Inflammatory macrophage (primary cell): ENCODE measurements around the gene TBC1D14.

ENCODE experiments used
- DNase-seq, 2 donors: peaks; one replicate each; pipeline ENCODE4 v3.0.0-alpha.2; 2020 to 2022

TBC1D14 gene

GRCh38 chr4:6932475-6932874 is 22.8 kb downstream of the TBC1D14 start:
- no peak for DNase-seq

- no peak for DNase-seq
Observed at GRCh38 chr4:6932918-6933317, 23.3 kb downstream of the TBC1D14 start.

DNA sequence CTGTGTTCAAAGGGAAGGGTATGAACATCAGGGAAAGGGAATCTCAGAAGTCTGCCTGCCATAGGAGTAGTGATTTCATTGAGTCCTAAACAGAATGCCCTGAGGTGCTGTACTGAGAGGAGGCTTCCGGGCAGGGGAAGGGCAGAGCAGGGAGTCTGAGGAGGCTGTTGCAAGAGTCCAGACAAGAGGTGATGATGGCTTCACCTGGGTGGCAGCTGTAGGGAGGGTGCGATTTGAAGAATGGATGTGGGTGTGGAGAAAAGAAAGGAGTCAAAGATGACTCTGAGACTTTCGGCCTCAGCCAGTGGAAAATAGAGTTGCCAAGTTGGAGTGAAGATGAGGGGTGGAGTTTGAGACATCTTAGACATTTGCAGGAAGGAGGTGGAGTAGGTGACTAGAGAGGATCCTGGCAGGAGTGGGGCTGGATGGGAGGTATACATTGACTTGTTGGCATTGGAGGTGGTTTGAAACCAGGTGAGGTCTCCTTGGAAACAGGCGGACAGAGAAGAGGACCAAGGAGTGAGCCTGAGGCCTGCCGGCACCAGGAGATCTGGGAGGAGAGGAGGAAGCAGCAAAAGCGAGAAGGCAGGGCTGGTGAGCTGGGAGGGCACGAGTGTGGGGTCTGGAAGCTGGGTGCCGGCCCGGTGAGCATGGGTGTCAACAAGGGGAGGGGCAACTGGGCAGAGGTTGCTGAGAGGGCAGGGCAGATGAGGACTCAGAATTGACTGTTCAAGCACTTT is 24.2 kb downstream of the TBC1D14 start:
- no peak for DNase-seq

DNA sequence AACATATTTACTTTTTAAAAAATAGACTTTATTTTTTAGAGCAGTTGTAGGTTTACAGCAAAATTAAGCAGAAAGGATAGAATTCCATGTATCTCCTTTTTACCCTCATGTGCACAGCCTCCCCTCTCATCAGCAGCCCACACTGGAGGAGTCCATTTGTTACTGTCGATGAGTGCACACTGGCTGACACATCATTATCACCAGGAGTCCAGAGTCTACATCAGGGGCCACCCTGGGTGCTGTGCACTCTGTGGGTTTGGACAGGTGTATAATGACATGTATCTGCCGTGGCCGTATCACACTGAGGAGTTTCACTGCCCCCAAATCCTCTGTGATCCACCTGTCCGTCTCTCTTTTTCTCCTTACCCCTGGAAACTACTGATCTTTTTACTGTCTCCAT is 26.3 kb downstream of the TBC1D14 start:
- DNase-seq = no peak

DNA sequence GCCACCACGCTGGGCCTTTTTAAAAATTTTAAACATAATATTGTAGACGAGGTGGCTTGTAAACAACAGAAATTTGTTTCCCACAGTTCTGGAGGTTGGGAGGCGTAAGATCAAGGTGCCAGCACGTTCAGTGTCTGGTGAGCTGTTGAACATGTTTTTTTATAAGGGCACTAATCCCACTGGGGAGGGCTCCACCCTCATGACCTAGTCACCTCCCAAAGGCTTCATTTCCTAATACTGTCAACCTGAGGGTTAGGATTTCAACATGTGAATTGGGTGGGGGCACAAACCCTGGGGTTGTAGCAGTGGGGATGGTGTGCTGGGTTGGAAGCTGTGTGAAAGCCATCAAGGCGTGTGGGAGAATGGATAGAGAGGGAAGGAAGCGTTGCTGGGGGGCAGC is 27.6 kb downstream of the TBC1D14 start:
- DNase-seq = no peak

DNA sequence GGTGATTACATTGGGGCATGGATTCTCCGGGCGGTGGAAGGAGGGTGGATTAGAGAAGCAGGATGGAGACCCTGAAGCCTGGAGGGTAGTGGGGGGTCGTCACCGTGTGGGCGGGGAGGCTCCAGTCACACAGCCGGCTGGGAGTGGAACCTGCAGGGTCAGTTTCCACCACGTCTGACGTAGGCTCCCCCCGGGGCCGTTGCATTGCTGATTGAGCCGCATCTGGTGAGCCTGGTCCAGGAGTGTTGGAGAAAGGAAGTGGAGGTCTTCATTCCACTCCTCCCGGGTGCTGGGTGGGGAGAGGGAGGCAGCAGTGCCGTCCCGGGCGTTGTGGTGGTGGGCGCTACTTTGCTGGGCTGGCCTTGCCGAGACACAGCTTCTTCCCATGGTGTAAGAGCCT is 28.1 kb downstream of the TBC1D14 start:
- DNase-seq = no peak

- peak; percentile 78 to 86 for DNase-seq
Observed at GRCh38 chr4:6938237-6938636, 28.6 kb downstream of the TBC1D14 start.

DNA sequence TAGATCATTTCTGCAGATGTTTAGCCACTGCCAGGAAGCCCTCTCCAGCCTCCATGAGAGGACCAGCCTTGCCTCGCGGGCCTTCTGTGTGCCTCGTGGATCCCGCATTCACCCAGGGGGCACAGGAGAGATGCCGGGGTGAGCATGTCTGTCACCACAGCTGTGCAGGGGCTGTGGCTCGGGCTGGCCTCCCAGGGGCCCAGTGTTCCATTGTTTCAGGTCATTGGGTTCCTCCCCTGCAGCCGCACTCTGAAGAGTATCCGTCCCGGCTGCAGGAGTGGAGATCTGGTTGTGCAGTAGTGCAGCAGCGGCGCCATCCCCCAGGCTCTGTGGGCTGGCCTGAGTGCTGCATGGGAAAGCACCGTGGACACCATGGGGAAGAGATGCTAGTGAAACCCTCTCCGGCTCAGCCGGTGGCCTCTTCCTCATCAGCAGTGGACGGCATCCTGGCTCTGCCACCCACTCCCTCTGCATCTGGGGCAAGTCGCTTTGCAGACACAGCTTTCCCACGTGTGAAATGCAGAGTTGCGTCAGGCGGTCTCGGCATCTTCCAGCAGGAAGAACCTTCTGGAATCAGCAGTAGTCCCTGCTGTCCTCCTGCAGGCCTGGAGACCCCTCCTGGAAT is 29.1 kb downstream of the TBC1D14 start:
- peak; percentile 81 to 95 for DNase-seq

DNA sequence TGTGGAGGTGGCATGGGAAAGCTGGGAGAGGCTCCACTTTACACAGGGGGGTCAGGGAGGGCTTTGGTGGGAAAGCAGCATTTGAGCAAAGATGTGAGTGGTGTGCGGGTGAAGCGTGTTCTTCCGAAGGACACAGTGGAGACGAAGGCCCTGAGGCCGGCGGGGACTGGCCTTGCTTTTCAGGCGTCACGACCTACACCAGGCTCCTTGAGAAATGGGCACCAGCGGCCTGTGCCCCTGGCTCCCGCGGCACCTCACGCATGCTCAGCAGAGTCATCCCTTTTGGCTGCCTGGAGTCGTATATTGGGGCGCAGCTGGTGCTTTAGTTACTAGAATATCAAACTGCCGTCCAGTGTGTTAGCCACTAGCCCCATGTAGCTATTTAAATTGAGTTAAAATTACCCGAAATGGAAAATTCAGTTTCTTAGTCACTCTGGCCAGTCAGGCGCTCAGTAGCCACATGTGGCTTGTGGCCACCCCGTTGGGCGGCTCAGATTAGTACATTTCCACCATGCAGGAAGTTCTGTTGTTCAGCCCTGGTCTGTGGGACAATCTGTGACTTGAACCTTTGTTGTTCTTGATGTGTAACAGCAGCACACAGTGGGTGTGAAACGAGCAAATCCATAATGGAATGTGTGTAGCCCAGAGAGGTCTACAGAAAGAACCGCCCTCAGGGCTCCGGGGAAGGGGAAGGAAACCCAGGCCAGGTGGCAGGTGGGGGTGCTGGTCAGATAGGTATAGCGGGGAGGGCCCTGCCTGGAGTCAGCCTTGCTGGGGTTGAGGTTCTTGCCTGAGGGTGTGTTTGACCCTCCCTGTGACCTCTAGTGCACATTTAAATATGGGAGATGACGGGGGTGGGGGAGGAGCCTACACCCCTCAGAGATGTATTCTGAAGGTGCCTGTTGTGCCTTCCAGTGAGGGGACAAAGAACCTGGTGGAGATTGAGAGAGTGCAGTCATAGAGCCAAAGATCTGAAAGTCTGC is 30.4 kb downstream of the TBC1D14 start:
- peak; percentile 70 to 85 for DNase-seq

- DNase-seq = no peak
Observed at GRCh38 chr4:6940744-6941137, 31.1 kb downstream of the TBC1D14 start.

- peak in 1 of 2 donors; percentile 57 for DNase-seq
Observed at GRCh38 chr4:6941796-6942195, 32.2 kb downstream of the TBC1D14 start.

DNA sequence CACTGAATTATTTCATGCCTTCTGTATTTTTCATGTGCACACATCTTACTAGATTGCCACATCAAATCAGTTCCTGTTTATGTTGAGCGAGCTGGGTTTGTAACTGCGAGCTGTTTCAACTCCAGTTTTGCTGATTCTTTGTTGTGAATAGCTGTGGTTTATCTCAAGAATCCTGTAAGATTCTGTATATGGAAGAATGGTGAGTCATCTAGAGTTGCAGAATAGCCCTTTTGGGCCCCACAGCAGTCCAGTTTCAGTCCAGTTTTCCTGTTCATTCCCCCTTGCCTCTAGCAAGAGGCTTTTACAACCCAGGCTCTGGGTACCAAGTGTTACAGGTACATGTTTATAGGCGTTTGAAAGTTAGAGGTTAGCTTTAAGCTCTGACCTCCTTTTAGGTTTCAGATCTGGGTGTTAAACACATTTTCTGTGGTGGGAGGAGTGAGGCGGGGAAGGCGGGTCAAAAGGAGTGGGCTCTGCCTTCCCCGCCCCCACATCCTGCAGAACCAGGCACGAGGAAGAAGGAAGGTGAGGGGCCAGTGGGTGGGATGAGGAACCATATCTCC is 32.7 kb downstream of the TBC1D14 start:
- DNase-seq = peak; percentile 91 to 97

DNA sequence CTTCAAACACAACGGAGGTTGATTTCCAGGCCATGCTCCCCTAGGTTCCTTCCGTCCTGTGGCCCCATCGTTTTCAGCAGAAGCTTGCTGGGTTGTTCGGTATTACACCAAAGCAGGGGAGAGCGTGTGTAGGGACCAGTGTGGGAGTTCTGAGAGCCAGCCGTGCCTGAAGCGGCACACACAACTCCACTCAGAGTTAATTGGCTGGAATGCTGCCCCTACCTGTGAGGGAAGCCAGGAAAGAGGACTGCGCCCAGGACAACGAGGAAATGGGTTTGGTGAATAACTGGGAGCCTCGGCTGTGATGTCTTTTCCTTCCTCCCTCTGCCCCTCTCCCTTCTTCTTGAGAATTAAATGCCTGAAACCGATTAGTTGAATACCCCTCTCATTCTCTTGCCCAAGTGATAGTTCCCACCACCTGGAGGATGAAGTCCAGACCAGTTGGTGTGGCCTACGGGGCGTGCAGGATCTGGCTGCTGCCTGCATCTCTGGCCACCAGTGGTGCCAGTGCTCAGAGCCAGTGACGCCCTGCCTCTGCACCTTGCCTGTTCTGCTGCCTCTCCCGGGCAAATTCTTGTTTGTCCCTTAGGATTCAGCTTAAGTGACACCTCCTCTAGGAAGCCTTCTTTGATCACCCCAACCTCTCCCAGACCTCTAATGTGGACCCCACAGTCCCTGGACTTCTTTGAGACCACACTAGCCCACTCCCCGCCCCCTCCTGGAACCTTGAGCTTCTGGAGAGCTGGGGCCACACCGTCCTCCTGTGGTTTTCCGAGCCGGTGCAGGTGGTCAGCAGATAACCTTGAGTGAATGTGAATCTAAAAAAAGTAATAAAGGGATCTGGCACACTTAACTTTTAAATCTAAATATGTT is 33.6 kb downstream of the TBC1D14 start:
- DNase-seq = no peak

DNA sequence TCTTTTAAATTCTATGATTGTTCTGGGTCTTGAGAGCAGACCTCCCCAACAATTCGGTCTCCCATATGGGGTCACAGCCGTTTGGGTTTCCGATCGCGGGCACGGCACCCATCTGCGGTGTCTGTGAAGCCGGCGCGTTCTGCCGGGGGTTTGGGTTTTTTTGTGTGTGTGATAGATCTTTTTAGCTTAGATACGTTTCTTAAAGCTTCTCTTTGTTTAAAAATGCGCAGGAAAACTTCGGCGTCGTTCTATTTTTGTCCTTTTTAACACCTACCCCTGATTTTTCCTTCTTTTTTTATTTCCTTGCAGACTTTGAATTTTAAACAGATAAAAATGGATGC is 34.2 kb downstream of the TBC1D14 start:
- no peak for DNase-seq

- no peak for DNase-seq
Observed at GRCh38 chr4:6944301-6945051, 34.9 kb downstream of the TBC1D14 start.

DNA sequence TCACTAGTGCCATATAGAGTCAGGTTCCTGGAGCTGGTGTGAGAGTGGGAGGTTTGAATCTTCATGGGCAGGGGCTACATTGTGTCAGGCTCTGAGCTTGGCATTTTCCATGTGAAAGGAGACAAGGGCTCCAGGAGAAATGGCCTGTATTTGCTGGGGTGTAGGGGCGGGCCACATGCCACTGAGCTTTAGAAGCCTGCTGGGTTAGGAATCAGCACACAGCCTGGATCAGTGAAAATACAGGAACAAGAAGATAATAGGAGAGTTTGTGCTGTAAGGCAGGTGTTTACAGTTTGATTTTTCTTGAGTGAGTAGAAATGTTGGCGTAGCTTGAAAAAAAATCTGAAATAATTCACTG is 35.4 kb downstream of the TBC1D14 start:
- DNase-seq = no peak

DNA sequence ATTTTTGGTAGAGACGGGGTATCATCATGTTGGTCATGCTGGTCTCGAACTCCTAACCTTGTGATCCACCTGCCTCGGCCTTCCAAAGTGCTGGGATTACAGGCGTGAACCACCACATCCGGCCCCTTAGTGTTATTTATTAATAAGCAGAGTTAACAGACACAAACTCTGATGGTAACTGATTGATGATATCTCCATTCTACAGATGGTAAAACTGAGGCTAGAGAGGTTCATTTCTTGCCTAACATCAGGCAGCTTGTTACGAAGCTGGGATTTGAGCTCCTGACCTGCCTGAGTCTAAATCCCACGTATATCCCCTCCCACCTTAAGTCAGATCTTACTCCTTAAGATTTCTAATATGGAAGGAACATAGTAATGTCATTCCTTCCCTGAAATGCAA is 36.9 kb downstream of the TBC1D14 start:
- DNase-seq = no peak

- no peak for DNase-seq
Observed at GRCh38 chr4:6948134-6948460, 38.5 kb downstream of the TBC1D14 start.

- DNase-seq = no peak
Observed at GRCh38 chr4:6951880-6952381, 42.3 kb downstream of the TBC1D14 start.

GRCh38 chr4:6953751-6954380 is 44.2 kb downstream of the TBC1D14 start:
- DNase-seq = no peak
